ENCODE measurements around the gene PCDHGC3.
"Not testable (repeated sequence)": the region's sequence is repeated elsewhere in the genome, so short reads cannot be mapped to it uniquely, and the experiment has no call there.

- not testable (repeated sequence) for TF ChIP-seq SMC3 (IDR thresholded peaks at IDR 0.05; ENCODE audit: low read depth, low read length); CTCF (conservative IDR thresholded peaks at IDR 0.05; ENCODE audit: low read depth, low read length); BHLHE40 (IDR thresholded peaks at IDR 0.05; ENCODE audit: low read depth, low read length); ELK1 (IDR thresholded peaks at IDR 0.05; ENCODE audit: borderline replicate concordance, low read depth, low read length); RAD21 (IDR thresholded peaks at IDR 0.05; ENCODE audit: low read length); MAFK (IDR thresholded peaks at IDR 0.05; ENCODE audit: low read depth, low read length); CEBPB (IDR thresholded peaks at IDR 0.05; ENCODE audit: low read depth, low read length); POLR2A (IDR thresholded peaks at IDR 0.05; ENCODE audit: low read depth, low read length); RFX5 (IDR thresholded peaks at IDR 0.05; ENCODE audit: low read depth, low read length); MAZ (IDR thresholded peaks at IDR 0.05; ENCODE audit: borderline replicate concordance, low read depth, low read length)
These were observed 43.0 kb upstream of the PCDHGC3 start for GRCh38 chr5:141432726-141433125.

Measured in IMR-90 (cell line).